Uterus (tissue), 4 donors: Measurements from ENCODE around the gene ANKRD2. TPM values are rescaled to one million over a fixed set of nuclear protein-coding genes. Genes with fewer than 3 reads are reported as not detected.

Experiments
- DNase-seq, 2 donors: peaks; one replicate each; pipeline ENCODE4 v3.0.0-alpha.2; 2019 to 2020
- H3K27ac ChIP-seq, 2 donors: fragments of 200-600 bp; sonication (generic); 1 replicate in 1 of 2; 2 replicates in 1 of 2; pipeline ENCODE4 v1.5.1; 2016 to 2018
- H3K27me3 ChIP-seq, 2 donors: fragments of 200-600 bp; sonication (generic); one replicate each; pipeline ENCODE4 v1.5.1; 2018 to 2019; ENCODE audit warnings: control low read depth in 1 of 2
- H3K36me3 ChIP-seq, 2 donors: fragments of 200-600 bp; sonication (generic); one replicate each; pipeline ENCODE4 v1.5.1; 2019; ENCODE audit warnings: control low read depth in 1 of 2
- H3K4me1 ChIP-seq, 2 donors: fragments of 200-600 bp; sonication (generic); one replicate each; pipeline ENCODE4 v1.5.1; 2018 to 2019; ENCODE audit warnings: control low read depth in 1 of 2
- H3K4me3 ChIP-seq, 2 donors: fragments of 200-600 bp; sonication (generic); 1 replicate in 1 of 2; 2 replicates in 1 of 2; pipeline ENCODE4 v1.5.1; 2018 to 2019; ENCODE audit warnings: mild to moderate bottlenecking in 1 of 2
- H3K9me3 ChIP-seq, 2 donors: fragments of 200-600 bp; sonication (generic); one replicate each; pipeline ENCODE4 v1.5.1; 2019; ENCODE audit warnings: control low read depth in 1 of 2
- POLR2A ChIP-seq, 2 donors: fragments of 450-650 bp; IDR thresholded peaks; one replicate each; pipeline ENCODE4 v1.6.1; 2016; ENCODE audit warnings: antibody characterized with exemption in 2 of 2, mild to moderate bottlenecking in 1 of 2, moderate library complexity in 1 of 2
- intact Hi-C: fragments of 100-400 bp; cut with DNase I; formaldehyde crosslinking; loops from one replicate; pipeline ENCODE4 v1.15.1; 2023; ENCODE audit warnings: low total_unique reads
- total RNA-seq, 4 donors: library from RNA; depleted of rRNA in 3 of 4; stranded (reverse); fragments of >200 nt in 3 of 4; gene quantifications; one replicate each; pipeline versions ENCODE4 v1.1.0 to v1.2.4, GENCODE V29; 2014 to 2023
- TF ChIP-seq, protein P1 (sequence below), 4 experiments: fragments of 200-600 bp in 2 of 4; fragments of 450-650 bp in 2 of 4; sonication (generic) in 2 of 4; IDR thresholded peaks; one replicate each; pipeline ENCODE4 v1.5.1; 2016 to 2019; ENCODE audit warnings: antibody characterized with exemption in 4 of 4, mild to moderate bottlenecking in 2 of 4, moderate library complexity in 1 of 4
- donor health status: DM: yes; HTN: yes; CAD: no.

The ANKRD2 gene
- total RNA-seq, 4 donors from 2014 or later: 0.43 to 0.48 TPM; not detected in 2

DNA sequence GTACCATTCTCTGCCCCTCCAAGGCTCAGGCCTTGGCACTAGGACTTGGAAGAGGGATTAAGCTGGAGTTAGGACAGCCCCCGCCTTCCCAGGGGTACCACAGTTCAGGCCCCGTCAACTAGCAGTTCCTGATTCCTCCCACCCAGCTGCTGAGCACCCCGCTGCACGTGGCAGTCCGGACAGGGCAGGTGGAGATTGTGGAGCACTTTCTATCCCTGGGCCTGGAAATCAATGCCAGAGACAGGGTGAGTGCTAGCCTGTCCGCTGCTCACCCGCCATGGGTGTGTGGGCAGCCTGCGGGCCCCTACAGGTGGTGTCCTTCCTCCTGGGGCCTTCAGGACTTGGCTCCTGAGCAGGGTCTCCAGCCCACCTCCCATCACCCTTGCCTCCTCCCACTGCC lies 9.6 kb downstream of the ANKRD2 start:
- no peak for TF ChIP-seq POLR2A (IDR thresholded peaks at IDR 0.05)
- TF ChIP-seq, protein P1, sequence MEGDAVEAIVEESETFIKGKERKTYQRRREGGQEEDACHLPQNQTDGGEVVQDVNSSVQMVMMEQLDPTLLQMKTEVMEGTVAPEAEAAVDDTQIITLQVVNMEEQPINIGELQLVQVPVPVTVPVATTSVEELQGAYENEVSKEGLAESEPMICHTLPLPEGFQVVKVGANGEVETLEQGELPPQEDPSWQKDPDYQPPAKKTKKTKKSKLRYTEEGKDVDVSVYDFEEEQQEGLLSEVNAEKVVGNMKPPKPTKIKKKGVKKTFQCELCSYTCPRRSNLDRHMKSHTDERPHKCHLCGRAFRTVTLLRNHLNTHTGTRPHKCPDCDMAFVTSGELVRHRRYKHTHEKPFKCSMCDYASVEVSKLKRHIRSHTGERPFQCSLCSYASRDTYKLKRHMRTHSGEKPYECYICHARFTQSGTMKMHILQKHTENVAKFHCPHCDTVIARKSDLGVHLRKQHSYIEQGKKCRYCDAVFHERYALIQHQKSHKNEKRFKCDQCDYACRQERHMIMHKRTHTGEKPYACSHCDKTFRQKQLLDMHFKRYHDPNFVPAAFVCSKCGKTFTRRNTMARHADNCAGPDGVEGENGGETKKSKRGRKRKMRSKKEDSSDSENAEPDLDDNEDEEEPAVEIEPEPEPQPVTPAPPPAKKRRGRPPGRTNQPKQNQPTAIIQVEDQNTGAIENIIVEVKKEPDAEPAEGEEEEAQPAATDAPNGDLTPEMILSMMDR (IDR thresholded peaks at IDR 0.05): no peak
- H3K27ac ChIP-seq: no peak overlapping the region
- H3K9me3 ChIP-seq: no peaks in the 10 kb centered on the region
- intact Hi-C loops: no loop called here
- no peaks in the 10 kb centered on the region for H3K4me1 ChIP-seq
- H3K4me3 ChIP-seq: no peak overlapping the region
- no peak for DNase-seq
- H3K27me3 ChIP-seq: no peaks in the 10 kb centered on the region
- no peaks in the 10 kb centered on the region for H3K36me3 ChIP-seq

DNA sequence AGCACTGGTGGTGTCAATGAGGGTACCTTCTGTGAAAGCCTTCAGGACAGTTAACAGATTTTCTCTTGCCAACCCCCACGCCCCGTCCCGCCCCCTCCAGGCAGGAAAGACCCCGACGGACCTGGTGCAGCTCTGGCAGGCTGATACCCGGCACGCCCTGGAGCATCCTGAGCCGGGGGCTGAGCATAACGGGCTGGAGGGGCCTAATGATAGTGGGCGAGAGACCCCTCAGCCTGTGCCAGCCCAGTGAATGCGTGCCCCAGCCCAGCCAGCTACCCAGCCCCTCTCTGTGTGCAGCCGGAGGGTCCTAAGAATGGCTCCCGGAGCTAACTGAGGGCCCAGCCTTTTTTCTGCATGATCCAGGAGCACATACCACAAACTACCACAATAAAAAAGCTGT lies 10.9 kb downstream of the ANKRD2 start:
- Histone ChIP-seq H3K9me3 (no peaks in the 10 kb centered on the region), H3K27ac (no peak overlapping the region), H3K36me3 (no peaks in the 10 kb centered on the region), H3K27me3 (no peaks in the 10 kb centered on the region), H3K4me1 (no peaks in the 10 kb centered on the region), H3K4me3 (no peak overlapping the region)
- TF ChIP-seq, protein P1 (IDR thresholded peaks at IDR 0.05): no peak
- no peak for TF ChIP-seq POLR2A (IDR thresholded peaks at IDR 0.05)
- intact Hi-C loops: no loop called here
- no peak for DNase-seq

DNA sequence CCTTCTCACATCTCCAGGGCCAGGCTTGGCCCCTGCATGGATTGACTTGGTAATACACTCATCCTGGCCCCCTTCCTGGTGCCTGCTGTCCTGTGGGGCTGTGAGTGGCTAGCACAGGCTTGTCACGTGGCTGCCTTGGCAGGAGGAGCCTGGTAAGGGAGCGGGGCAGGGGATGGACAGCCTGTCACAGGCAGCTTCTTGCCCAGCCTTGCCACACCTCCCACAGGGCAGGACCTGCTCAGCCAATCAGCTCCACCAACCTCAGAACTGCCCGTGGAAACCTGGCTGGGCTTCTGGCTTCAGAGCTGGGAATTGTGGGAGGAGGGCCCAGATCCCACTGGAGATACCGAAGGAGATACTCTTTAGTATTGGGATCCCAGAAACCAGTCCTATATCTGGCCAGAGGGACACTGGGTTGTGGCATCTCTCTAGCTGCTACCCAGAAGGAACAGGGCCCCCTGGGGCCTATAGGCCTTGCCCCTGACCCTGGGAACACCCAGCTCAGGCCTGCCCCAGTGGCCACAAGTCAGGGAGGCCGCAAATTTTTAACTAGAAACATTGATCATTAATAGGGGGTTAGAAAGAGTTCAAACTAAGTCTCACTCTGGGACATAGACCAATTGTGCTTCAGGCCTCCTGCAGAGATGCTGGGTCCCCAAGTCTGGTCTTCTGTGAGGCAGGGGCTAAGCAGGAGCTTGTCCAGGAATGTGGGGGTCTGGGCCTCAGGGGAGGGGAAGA lies 11.7 kb downstream of the ANKRD2 start, which contains the start of gene HOGA1:
Gene HOGA1, plus strand, starts transcription at position 330 of the 738 bp plus-strand sequence. Its CDS starts 315 bp downstream, at position 645.
- intact Hi-C loops: no loop called here
- Histone ChIP-seq H3K27me3 (no peaks in the 10 kb centered on the region), H3K4me3 (no peak within 1 kb of the TSS), H3K27ac (peak within 1 kb of the TSS in 1 of 2 donors; percentile 48), H3K4me1 (no peaks in the 10 kb centered on the region), H3K9me3 (no peaks in the 10 kb centered on the region), H3K36me3 (no peaks in the 10 kb centered on the region)
- DNase-seq: peak; percentile 51
- TF ChIP-seq, protein P1 (IDR thresholded peaks at IDR 0.05): no peak
- TF ChIP-seq POLR2A (IDR thresholded peaks at IDR 0.05): no peak

DNA sequence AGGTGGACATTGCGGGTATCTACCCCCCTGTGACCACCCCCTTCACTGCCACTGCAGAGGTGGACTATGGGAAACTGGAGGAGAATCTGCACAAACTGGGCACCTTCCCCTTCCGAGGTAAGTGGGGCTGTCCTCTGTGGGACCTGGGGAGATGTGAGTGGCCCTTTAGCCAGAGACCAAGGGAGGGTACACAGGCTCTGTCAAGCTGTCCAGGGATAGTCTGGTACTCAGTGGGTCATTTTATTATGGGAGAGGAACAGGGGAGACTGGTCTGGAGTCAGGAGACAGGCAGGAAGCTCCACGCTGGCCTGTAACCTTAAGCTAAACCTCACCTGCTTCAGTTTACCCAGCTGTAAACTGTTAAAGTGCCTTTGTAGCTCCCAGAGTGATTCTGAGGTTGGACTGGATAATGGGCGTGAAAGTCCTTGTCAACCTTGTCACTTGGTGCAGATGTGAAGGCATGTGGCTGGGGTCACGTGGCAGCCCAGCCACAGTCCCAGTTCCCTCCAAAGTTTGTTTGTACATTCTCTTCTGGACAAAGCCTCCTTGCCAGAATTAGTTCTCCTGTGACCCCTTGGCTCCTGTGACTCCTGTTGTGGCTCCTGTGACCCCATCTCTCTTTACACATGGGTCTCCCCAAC lies 12.3 kb downstream of the ANKRD2 start:
- no peak for DNase-seq
- no peaks in the 10 kb centered on the region for H3K9me3 ChIP-seq
- TF ChIP-seq, protein P1 (IDR thresholded peaks at IDR 0.05): no peak
- no peak for TF ChIP-seq POLR2A (IDR thresholded peaks at IDR 0.05)
- H3K36me3 ChIP-seq: no peaks in the 10 kb centered on the region
- intact Hi-C loops: no loop called here
- H3K27ac ChIP-seq: no peak overlapping the region
- no peaks in the 10 kb centered on the region for H3K4me1 ChIP-seq
- H3K27me3 ChIP-seq: no peaks in the 10 kb centered on the region
- no peak overlapping the region for H3K4me3 ChIP-seq

DNA sequence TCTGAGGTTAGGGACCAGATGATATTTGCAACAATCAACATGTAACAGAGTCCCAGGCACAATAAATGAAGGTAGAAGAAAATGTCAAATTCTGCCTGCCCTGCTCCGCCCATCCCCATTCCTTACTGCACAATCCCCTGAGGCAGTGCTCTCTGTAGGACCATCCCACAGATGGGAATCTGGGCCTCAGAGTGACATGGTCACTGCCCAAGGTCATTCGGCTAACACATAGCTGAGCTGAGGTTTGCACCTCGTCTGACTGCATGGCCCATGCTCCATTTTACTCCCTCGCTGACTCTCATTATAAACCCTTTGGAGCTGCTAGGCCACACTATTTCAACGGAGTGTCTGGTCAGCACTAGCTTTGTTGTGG lies 12.8 kb downstream of the ANKRD2 start:
- H3K36me3 ChIP-seq: no peaks in the 10 kb centered on the region
- H3K4me3 ChIP-seq: no peak overlapping the region
- no peaks in the 10 kb centered on the region for H3K4me1 ChIP-seq
- no peak overlapping the region for H3K27ac ChIP-seq
- intact Hi-C loops: no loop called here
- no peak for DNase-seq
- TF ChIP-seq, protein P1 (IDR thresholded peaks at IDR 0.05): no peak
- TF ChIP-seq POLR2A (IDR thresholded peaks at IDR 0.05): no peak
- no peaks in the 10 kb centered on the region for H3K27me3 ChIP-seq
- no peaks in the 10 kb centered on the region for H3K9me3 ChIP-seq
